ENCODE measurements around the gene FAM89A.
"Not testable (repeated sequence)": the region's sequence is repeated elsewhere in the genome, so short reads cannot be mapped to it uniquely, and the experiment has no call there.

Gene FAM89A

DNA sequence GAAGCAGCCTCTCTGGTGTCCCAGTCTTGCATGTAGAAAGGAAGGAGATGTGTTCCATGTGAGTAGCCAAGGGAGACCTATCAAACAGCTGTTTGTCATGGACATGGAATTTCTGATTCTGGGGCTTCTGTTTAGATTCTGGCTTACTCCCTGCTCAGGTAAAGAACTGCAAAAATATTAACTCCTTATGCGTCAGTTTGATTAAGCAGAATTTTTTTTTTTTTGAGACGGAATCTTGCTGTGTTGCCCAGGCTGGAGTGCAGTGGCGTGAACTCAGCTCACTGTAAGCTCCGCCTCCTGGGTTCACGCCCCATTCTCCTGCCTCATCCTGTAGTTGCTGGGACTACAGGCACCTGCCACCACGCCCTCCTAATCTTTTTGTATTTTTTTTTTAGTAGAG, 54.3 kb downstream of the FAM89A start:
- H3K4me3 ChIP-seq (ENCODE audit: control insufficient read depth, low read depth, low read length): no peak overlapping the region
- TF ChIP-seq, protein P1, sequence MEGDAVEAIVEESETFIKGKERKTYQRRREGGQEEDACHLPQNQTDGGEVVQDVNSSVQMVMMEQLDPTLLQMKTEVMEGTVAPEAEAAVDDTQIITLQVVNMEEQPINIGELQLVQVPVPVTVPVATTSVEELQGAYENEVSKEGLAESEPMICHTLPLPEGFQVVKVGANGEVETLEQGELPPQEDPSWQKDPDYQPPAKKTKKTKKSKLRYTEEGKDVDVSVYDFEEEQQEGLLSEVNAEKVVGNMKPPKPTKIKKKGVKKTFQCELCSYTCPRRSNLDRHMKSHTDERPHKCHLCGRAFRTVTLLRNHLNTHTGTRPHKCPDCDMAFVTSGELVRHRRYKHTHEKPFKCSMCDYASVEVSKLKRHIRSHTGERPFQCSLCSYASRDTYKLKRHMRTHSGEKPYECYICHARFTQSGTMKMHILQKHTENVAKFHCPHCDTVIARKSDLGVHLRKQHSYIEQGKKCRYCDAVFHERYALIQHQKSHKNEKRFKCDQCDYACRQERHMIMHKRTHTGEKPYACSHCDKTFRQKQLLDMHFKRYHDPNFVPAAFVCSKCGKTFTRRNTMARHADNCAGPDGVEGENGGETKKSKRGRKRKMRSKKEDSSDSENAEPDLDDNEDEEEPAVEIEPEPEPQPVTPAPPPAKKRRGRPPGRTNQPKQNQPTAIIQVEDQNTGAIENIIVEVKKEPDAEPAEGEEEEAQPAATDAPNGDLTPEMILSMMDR (IDR thresholded peaks at IDR 0.05; ENCODE audit: control insufficient read depth, insufficient read depth, low read depth, low read length, missing control alignments): no peak
- no peak for DNase-seq (ENCODE audit: low read depth)

DNA sequence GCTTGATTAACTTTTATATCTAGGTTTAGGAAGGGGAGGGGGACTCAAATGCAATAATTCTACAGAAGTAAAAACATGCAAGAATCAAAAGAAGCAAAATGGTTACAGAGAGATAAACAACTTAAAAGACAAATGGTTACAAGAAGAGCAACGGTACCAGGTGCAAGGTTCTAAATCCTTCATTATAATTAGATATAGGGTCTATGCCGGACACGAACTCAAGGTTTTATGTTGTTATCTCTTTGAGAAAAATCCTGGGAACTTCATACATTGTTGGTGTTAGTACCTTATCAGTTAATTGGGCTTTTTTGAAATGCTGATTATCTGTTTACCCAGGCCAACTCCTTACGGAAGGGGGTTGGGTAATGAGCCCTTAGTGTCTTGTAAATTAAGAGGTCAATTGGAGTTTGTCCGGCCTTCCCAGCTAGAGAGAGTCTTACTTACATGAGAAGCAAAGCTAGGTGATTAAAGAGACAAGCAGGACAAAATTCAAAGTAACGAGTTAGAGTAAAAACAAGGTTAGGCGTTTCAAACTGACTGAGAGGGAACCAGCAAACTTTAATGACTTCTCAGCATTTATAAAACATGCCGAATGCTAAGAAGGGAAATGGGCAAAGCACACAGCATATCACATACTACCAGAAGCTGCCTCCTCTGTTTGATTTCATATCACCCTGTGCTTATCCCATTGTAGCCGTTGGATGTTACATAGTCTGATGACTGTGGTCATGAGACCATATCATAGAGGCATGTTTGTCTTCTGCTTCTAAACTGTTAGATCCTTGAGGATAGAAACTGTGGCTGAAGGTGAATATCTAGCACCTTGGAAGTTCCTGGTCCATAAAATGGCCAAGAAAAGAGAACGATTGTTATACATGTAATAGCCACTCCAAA, 55.2 kb downstream of the FAM89A start:
- not testable (repeated sequence) for H3K4me3 ChIP-seq (ENCODE audit: control insufficient read depth, low read depth, low read length); DNase-seq (ENCODE audit: low read depth)

DNA sequence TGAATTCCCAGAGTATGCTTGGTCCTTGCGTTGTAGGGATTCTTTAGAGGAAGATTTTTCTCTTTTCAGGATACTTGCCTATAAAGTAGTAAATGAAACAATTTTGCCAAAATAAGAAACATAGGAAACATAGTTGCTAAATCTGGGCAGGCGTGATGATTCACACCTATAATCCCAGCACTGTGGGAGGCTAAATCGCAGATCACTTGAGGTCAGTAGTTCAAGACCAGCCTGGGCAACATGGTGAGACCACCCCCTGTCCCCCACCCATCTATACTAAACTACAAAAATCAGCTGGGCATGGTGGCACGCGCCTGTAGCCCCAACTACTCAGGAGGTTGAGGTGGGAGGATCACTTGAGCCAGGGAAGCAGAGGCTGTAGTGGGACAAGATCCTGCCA, 56.2 kb downstream of the FAM89A start:
- H3K4me3 ChIP-seq (ENCODE audit: control insufficient read depth, low read depth, low read length): no peak overlapping the region
- no peak for DNase-seq (ENCODE audit: low read depth)
- TF ChIP-seq, protein P1 (IDR thresholded peaks at IDR 0.05; ENCODE audit: control insufficient read depth, insufficient read depth, low read depth, low read length, missing control alignments): no peak

DNA sequence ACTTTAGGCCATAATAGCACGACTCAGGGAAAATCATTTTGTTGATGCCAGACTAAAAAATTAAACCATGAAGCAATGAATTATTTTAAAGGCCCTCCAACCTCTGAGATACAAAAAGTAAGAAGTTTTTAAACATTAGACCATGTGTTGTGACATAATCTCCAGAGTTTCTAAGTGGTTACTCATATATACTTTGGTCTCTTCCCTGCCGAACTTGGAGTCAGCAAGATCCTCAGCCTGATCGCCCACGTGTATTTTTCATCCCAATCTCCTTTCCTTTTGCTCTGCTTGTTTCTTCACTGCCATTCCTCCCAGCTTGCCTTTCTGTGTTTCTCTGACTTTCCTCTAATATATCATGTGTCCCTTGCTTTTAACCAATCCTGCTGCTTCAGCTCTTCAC, 57.4 kb downstream of the FAM89A start:
- peak; percentile 48 for DNase-seq (ENCODE audit: low read depth)
- TF ChIP-seq, protein P1 (IDR thresholded peaks at IDR 0.05; ENCODE audit: control insufficient read depth, insufficient read depth, low read depth, low read length, missing control alignments): no peak

DNA sequence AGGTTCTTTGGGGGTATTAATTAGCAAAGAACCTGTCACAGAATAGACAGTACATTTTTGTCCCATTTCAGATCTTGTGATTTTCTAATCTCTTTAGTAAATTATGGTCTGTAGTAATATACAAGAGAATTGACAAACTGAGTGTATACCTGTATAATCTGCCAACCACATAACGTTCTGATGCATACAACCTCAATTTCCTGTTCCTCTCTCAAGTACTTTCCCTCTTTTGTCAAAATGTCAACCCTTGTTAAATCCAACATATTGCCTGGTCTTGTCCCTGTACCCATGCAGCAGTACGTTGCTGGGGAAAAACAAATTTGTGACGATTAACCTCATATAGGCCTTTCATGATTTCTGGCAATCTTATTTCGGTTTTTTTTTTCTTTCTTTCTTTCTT, 60.1 kb downstream of the FAM89A start:
- TF ChIP-seq, protein P1 (IDR thresholded peaks at IDR 0.05; ENCODE audit: control insufficient read depth, insufficient read depth, low read depth, low read length, missing control alignments): no peak
- DNase-seq (ENCODE audit: low read depth): no peak
- H3K4me3 ChIP-seq (ENCODE audit: control insufficient read depth, low read depth, low read length): peak overlapping the region; percentile 94

More for the DNA sequence above, 57.4 kb downstream of the FAM89A start:
- no peak overlapping the region for H3K4me3 ChIP-seq (ENCODE audit: control insufficient read depth, low read depth, low read length)

DNA sequence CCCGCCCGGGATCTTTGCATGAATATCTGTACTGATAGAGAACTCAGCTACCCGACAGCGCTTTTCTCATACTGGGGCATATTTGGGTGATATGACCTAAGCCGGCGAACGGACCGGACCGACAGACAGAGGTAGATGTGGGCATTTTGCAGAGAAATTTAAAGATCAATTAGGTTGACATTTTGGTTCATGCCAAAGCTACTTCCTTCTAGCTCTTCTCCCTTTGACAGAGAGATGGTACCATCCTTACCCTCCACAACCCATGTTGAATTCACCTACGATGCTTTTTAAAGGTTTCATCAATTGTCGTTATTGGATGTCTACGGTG, 60.7 kb downstream of the FAM89A start:
- H3K4me3 ChIP-seq (ENCODE audit: control insufficient read depth, low read depth, low read length): peak overlapping the region; percentile 94
- TF ChIP-seq, protein P1 (IDR thresholded peaks at IDR 0.05; ENCODE audit: control insufficient read depth, insufficient read depth, low read depth, low read length, missing control alignments): no peak
- no peak for DNase-seq (ENCODE audit: low read depth)

DNA sequence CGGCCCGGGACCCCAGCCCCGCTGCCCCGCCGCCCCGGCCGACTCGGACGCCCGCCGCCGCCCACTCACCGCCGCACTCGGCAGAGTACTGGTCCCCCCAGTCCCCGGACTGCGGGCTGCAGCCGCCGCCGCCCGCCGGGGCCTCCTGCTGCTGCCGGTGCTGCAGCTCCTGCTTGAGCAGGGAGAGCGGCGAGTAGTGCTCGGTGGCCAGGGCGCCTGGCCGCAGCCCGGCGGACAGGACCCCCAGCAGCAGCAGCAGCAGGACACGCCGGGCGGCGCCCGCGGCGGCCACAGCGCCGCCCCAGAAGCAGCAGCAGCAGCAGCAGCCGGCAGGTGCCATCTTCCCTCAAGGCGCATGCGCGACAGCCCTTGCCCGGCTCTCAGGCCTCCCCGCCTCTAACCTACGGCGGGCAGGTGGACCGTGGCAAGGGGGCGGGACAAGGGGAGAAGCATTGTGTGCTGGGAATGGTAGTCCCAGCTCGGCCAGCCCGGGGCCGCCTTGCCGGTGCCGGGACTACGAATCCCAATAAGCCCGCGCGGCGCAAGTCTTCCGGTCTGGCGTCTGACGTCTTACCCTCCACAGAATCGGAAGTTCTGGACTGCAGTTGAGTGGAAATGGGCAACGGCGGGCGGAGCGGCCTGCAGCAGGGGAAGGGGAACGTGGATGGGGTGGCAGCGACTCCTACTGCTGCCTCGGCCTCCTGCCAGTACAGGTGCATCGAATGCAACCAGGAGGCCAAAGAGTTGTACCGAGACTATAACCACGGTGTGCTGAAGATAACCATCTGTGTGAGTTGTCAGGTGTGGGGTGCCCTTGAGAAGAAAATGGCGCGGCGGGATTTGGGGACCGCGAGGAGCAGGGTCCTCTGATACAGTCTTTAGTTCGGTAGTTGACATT, 61.3 kb downstream of the FAM89A start, which contains the start of the genes ARV1 and TTC13:
Gene ARV1, plus strand, starts transcription at position 604 of the 898 bp plus-strand sequence. Its CDS starts 12 bp downstream, at position 616.
Gene TTC13, minus strand, starts transcription at position 371 of the 898 bp plus-strand sequence. Its CDS starts 31 bp downstream, at position 340.
- peak within 1 kb of the TSS; percentile 94 for H3K4me3 ChIP-seq (ENCODE audit: control insufficient read depth, low read depth, low read length)
- DNase-seq (ENCODE audit: low read depth): peak; percentile 93
- TF ChIP-seq, protein P1 (IDR thresholded peaks at IDR 0.05; ENCODE audit: control insufficient read depth, insufficient read depth, low read depth, low read length, missing control alignments): peak; percentile 13

Measured in AG09309 (cell line).